ENCODE data around the gene RIMS1.

RIMS1 gene

DNA sequence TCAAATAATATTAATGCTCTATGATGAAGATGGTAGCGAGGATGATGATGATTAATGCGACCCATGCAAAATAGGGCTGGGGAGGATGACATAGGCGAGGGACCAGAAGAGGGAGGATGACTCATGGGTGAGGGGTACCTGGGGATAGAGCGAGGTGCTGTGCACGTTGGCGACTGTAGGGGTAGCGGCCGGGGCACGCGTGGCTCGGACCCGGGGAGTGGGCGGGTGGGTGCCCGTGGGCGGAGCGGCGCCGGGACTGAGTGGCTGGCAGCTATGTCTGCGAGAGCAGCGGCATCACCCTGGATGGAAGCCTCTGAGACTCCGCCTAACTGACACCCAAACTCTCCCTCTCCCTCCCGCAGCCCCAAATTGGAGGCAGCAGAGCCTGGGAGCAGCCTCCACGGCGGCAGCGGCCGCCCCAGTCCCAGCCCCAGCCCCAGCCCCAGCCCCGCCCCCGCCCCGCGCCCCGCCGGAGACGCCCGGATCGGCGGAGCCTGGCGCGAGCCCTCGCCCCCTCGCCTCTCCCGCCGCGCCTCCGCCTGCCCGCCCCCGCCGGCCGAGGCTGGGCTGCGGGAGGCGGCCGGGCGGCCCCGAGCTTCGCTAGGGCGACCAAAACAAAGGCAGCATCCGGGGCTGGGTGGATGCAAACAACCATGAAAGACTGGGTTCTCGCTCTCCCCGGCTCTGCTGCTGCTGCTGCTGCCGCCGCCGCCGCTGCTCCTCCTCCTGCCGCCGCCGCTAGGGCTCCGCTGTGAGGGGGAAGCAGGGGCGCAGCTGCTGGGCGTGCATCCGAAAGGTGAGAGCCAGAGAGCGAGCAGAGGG lies at the start of gene RIMS1:
Gene RIMS1, plus strand, starts transcription at position 367 of the 822 bp plus-strand sequence. CDS start 474 bp downstream, outside the sequence.
- no peak for DNase-seq

DNA sequence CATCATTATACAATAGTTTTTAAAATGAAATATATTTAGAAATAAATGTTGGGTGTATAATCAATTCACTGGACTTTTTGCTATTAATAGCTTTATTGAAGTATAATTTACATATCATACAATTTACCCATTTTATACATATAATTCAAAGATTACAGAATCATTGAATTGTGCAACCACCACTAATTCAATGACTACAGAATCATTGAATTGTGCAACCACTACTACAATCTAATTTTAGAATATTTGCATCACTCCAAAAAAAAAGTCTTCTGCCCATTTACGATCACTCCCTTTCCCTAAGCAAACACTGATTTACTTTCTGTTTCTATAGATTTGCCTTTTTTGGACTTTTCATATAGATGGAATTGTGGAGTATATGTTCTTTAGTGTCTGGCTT lies 35.1 kb upstream of the RIMS1 start:
- DNase-seq: no peak

DNA sequence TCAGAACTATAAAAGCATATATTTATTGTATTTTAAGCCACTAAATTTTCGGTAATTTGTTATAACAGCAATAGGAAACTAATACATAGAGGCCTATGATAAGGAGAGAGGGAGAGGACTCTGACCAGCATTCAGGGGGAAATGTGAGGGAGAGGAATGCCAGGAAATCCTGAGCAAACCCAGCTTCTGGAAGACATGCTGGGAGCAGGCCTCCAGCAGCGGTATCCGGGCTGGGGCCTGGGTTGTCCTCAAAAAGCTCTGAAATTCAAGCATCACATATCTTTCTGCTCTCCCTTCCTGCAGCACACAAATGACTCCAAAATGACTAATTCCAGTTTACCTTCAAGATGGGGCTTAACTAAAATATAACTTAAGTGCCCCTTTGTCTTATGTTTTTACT lies 33.4 kb upstream of the RIMS1 start:
- no peak for DNase-seq

DNA sequence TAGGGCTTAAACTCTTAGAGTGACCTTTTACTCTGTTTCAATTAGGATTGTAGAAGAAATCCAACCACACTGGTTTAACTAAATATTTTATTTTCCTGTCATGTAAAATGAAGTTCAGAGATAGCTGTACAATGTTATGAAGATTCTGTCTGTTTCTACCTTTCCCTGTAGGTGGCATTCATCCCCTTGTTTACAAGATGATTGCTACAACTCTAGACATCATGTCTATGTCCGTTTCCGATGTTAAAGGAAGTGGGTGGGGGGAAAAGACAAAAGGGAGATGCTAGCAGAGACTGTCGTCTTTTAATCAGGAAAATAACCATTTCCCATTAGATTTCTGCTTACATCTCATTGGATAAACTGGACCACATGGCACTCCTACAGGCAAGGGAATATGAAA lies 30.9 kb upstream of the RIMS1 start:
- DNase-seq: no peak

- no peak for DNase-seq
Observed at GRCh38 chr6:71879016-71879415, 7.3 kb upstream of the RIMS1 start.

DNA sequence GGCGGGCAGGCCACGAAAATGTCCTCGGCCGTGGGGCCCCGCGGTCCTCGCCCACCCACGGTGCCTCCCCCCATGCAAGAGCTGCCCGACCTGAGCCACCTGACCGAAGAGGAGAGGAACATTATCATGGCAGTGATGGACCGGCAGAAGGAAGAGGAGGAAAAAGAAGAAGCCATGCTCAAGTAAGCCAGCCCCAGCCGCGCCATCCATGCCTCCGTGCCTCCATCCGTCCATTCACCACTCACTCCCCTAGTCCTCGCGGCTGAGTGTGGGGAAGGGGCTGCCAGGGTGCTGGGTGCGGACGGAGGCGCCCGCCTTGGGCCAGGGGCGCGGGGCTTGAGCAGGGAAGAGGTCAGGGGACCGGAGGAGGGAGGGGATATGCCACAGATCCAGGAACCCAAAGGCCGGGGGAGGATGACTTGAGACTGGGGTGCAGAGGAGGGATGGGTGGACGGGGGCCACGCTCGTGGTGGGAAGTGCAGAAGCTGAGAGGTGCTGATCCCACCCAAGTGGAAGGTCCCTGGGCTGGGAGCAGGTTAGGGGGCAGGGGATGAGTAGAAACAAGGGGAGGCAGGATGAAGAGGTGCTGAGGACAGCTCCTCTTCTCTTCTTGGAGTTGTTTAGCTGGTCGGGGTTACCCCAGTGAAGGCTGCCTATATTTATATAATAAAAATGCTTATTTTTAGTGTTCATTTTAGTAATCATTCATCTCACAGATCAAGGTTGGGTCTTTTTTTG lies 825 bp downstream of the RIMS1 start:
- DNase-seq: no peak

DNA sequence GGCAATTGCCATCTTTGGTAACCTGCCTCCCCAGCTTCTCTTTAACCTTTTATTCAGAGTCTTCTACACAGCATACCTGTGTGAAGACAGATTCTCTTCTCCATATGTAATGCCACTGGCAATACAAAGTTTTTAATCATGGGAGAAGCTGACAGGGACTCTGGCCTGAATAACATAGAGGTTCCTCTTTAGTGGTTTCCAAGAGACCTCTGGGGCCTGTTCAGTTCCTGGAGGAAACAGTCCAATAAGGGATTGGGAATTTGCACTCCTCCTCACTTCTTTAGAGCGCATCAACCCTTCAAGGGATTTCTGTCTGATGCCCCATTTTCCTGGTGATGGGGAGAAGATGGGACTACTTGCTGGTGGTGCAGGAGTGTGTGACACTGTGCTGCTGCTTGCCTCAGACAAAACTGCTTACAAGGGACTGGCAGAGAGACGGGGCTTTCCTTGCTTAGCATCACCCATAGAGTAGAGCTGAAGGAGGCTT lies 1.4 kb downstream of the RIMS1 start:
- DNase-seq: no peak

GRCh38 chr6:71888756-71889340 lies 2.5 kb downstream of the RIMS1 start:
- no peak for DNase-seq

DNA sequence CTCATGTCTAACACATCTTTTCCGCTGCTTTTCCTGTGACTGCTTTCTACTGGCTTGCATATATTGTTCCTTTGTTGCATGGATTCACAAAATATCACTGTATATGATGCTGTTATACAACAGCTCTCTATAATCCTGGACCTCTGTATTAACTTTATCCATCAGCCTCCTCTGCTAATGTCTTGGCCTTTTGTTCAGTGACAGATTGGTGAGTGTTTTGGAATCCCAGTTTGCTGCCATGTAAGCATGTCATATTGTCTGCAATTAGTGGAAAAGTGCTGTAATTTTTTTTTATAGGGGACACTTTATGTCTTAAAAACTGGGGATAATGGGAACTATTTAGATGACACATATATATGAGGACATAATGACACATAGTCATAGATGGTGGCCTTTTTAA lies 3.0 kb downstream of the RIMS1 start:
- no peak for DNase-seq

DNA sequence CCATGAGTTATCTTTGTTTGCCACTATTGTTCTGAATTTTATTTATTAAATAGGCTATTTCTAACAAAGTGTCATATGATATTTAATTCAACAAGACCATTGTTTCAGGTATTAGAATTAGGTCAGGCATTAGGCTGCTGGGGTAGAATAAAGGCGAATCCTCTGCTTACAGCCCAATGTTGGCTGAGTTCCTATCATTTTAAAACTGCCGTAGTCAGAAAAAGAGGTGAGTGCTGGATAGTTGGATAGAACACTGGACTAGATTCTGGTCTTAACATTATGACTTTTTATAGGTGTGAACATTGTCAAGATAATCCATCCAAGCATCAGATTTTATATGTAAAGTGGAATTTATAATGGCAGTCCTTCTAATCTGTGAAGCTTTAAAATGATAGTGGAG lies 6.3 kb downstream of the RIMS1 start:
- no peak for DNase-seq

DNA sequence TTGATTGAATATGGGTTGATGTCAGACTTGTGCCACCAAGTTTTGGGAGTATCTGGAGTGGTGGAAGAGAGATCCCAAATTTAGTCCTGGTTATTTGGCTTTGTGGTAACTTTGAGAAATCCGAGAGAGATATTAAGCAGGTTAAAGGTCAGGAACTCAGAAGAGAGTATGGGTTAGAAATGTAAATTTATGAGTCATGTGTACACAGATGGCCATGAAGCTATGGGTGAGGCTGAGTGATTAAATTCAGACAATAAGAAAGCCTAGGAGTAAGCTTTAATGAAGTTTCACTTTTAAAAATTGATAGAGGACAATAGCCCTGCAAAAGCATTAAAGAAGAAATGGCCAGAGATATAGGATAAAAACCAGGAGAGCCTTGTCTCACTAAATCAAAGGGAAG lies 14.3 kb downstream of the RIMS1 start:
- no peak for DNase-seq

DNA sequence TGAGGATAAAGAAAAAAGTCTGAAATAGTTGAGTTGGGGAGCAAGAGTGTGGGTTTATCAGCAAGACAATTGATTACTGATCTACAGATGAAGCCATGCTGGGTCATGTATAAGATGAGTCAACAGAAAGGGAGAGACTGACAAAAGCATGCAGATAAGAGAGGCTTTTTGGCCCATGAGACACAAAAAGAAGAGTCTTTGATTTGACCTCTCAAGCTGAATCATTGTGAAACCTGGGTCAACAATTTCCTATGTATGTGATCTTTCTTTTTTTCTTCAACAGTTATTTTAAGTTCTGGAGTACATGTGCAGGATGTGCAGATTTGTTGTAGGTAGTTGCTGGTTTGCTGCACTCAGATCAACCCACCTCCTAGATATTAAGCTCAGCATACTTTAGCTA lies 15.9 kb downstream of the RIMS1 start:
- DNase-seq: no peak

DNA sequence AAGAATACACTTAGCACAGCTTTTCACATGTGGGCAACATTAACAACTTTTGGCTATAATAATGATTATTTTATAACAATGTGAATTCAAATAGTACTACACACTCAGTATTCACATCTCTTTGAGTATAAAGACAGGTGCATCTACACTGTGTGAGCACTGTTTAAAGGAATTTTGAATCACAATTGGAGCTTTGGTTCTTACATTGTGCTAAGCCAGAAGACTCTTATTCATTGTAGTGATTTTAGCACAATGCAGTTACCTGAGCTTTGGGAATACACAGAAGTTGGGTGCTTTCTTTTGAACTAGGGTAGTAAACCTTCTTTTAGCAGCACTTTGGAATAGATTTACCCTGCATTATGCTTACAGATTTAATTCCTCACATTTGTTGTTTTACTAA lies 20.5 kb downstream of the RIMS1 start:
- no peak for DNase-seq

DNA sequence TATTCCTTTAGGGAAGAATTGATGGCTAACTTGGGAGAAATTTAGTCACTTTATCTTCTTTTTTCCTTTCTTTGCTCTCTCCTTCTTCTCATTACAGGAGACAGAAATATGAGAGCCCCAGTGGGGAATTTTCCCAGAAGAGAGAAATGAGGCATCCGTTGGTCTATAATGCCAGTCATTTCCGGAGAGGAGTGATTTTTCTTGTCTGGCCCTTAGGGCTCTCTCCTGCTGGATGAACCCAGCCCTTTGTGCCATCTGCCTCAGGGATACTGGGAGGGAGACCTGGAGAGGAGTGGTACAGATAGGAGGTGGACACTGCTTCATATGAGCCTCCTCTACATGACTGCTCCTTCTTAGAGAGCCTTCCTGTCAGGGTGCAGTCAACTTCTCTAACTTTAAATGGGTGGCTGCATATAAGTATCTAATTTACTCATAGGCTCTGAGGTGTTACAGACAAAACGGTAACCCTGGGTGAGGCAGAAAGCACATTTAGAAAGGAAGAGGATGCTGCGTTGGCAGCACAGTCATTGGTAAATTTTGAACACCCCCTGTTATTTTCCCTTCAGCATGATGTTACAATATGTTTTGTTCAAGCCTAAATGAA lies 21.9 kb downstream of the RIMS1 start:
- no peak for DNase-seq

GRCh38 chr6:71913444-71914234 lies 27.3 kb downstream of the RIMS1 start:
- DNase-seq: no peak

DNA sequence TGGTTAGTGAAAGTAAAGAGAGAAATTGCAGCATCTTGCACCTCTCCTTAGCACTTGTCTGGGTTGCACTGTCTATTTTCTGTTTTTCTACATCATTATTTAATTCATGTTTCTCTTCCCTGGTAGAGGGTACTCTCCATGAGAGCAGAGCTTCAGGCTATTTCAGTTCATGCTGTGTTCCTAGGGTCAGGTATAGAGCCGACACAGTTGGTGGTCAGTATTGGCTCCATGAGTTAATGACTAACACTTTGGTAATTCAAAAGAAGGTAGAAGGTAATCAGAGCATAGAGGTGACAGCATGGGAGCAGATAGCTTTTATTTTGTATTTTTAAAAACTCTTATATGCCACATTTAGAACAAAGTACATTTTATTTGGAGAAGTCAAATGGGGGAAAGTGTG lies 42.7 kb downstream of the RIMS1 start:
- DNase-seq: no peak

DNA sequence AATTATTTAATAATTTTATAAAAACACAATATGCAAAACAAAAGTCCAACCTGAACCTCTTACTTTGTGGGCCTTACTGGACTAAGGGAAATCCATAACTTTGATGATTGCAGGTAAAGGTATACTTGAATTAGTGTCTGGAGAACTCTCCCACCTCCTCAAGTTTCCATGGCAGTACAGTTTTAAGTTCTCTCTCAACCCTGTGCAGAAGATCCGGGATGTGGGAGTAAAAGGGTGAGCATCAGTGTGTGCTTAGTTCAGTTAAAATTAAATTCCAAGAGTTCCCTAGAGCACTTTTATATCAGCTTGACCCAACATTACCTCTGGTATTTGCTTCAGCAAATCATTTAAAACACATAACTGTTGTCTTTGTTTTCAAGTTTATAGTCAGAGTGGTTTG lies 47.5 kb downstream of the RIMS1 start:
- DNase-seq: no peak

DNA sequence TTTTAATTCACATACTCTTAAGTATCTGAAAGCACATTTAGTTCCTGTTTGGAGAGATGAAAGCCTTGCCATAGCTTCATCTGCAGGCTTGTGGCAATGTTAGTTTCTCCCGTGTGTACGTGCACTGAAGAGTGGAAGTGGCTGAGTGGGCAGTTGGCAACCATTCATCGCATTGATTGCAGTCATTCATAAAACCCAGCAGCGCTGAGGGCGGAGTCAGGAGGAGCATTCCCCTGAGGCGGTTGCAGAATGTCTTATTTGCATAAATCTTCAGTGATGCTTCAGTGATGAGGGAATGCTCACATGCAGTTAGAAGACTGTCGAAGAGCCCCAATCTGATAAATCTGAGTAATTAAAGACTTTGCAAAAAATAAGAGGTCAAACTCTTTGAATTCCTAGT lies 79.1 kb downstream of the RIMS1 start:
- DNase-seq: no peak

DNA sequence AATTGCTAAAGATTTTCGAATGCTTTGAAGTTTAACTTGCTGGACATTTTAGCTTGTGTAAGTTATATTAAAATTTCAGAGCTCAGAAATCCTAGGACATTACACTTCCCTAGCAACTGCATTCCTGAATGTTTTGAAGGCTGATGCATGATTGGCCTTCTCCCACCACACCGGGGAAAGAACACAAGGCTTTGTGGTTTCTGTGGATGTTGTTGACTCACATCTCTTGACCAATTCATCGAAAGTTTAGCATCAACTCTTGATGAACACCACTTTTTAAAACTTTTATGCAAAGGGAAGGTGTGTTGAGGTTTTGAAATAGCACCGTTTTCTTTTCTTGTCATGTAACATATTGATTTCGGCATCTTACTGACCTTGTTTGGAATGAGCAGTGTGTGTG lies 81.1 kb downstream of the RIMS1 start:
- no peak for DNase-seq

DNA sequence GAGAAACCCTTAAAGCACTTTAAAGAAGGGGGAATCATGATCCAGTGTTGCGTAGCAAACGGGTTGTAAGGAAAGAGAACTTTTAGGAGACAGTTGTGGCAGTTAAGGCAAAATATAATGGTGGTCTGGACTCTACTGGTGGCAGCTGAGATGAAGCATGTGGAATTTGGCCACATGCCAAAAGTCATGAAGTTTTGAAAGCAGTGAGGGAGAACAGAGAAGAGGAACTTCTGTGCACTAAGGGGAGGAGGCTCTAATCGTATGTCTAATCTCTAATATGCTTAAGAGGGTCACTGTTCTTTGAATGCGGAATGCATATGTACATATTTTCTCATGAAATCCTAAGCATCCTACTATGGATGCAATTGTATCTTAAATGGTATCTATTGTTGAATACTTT lies 91.5 kb downstream of the RIMS1 start:
- no peak for DNase-seq

DNA sequence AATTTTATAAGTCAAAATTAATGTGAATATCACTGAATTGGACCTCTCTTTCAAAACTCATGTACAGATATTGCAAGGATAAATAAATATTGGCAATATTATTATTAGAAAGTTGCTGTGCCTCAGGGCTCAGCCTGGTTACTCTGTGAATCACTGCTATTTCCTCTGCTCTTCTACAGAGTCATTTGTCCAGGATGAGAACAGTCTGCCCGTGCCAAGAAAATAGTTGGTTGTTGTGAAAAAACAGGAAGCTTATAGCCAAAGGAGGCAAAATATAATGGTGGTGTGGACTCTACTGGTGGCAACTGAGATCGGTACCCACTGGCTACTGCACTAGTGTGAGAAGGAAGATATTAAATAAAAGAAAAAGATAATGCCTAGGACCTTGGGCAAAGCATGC lies 93.6 kb downstream of the RIMS1 start:
- DNase-seq: no peak

DNA sequence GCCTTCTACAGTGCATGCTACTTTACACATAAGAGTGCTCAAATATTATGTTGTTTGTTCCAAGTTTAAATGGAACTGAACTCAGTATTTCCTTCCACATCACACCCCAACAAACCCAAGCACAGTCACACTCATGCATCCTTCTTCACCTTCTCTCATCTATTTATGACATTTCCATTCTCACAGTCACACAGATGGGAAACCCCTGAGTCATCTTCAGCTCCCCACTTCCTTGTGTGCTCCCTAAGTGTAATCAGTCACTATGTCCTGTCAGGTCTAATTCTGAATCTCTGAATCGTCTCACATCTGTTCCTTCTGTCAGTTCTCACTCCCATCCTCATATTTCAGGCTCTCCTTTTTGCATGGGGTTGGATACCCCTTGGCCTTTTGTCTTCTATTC lies 96.0 kb downstream of the RIMS1 start:
- DNase-seq: no peak

GRCh38 chr6:71983131-71983530 lies 96.8 kb downstream of the RIMS1 start:
- DNase-seq: no peak
